Left ventricle myocardium inferior (tissue), 1 donor: ENCODE data around the gene FBXO17. TPM values are rescaled to one million over a fixed set of nuclear protein-coding genes. Genes with fewer than 3 reads are reported as not detected.
"Not testable (repeated sequence)": the region's sequence is repeated elsewhere in the genome, so short reads cannot be mapped to it uniquely, and the experiment has no call there.

Source experiments
- DNase-seq: peaks from one replicate; pipeline ENCODE4 v3.0.0-alpha.2; 2020
- H3K27ac ChIP-seq: fragments of 200-600 bp; replicated peaks from 2 replicates; pipeline ENCODE4 v1.8.0; 2021
- H3K27me3 ChIP-seq: fragments of 200-600 bp; 2 replicates; pipeline ENCODE4 v1.8.0; 2021; ENCODE audit warnings: low read depth
- H3K36me3 ChIP-seq: fragments of 200-600 bp; 2 replicates; pipeline ENCODE4 v1.8.0; 2021
- H3K4me1 ChIP-seq: fragments of 200-600 bp; 2 replicates; pipeline ENCODE4 v1.8.0; 2021
- H3K4me3 ChIP-seq: fragments of 200-600 bp; 2 replicates; pipeline ENCODE4 v1.8.0; 2021; ENCODE audit warnings: mild to moderate bottlenecking, moderate library complexity
- H3K9me3 ChIP-seq: fragments of 200-600 bp; replicated peaks from 2 replicates; pipeline ENCODE4 v1.8.0; 2021
- intact Hi-C: fragments of 100-400 bp; cut with micrococcal nuclease; formaldehyde crosslinking; loops from one replicate; pipeline ENCODE4 v1.11.0; 2022
- total RNA-seq: library from RNA; stranded (reverse); fragmentation: NEBNext Ultra II Directional; extraction: Animal tissue kit (Norgen Biotek cat#: 25700); gene quantifications from one replicate; pipeline ENCODE4 v1.2.1, GENCODE V29; 2021
- TF ChIP-seq, protein P1 (sequence below): fragments of 200-600 bp; IDR thresholded peaks from 2 replicates; pipeline ENCODE4 v1.8.0; 2021; ENCODE audit warnings: antibody characterized with exemption, mild to moderate bottlenecking, borderline replicate concordance
- donor health status: DM: no; HTN: yes; CAD: no; lungs with severe emphysema.

FBXO17 gene
- total RNA-seq, 1 donor from 2014 or later = 3.0 TPM

DNA sequence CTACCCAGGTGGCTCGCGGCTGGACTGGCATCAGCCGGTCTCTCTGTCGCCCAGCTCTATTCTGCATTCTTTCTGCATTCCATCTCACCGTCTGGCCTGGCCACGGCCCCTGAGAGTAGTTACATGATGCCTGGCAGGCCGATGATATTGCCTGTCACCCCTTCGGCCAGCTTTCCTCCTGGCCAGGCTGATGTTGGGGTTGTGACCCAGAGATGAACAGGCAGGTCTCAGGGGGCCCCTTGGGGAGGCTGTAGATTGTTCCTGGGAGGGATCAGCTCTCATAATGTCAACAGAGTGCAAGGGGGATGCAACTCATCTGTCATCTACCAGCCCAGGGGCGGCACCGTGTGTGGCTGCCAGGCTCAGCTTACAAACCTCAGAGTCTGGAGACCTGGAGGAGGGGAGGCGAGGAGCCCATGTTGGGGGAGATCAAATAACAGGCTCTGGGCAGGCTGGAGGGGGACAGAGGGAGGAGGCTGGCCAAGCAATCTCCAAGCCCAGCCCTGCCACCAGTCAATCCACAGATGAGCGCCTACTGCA lies 13.6 kb upstream of the FBXO17 start:
- peaks cover 75% of the 10 kb centered on the region for H3K27me3 ChIP-seq
- TF ChIP-seq, protein P1, sequence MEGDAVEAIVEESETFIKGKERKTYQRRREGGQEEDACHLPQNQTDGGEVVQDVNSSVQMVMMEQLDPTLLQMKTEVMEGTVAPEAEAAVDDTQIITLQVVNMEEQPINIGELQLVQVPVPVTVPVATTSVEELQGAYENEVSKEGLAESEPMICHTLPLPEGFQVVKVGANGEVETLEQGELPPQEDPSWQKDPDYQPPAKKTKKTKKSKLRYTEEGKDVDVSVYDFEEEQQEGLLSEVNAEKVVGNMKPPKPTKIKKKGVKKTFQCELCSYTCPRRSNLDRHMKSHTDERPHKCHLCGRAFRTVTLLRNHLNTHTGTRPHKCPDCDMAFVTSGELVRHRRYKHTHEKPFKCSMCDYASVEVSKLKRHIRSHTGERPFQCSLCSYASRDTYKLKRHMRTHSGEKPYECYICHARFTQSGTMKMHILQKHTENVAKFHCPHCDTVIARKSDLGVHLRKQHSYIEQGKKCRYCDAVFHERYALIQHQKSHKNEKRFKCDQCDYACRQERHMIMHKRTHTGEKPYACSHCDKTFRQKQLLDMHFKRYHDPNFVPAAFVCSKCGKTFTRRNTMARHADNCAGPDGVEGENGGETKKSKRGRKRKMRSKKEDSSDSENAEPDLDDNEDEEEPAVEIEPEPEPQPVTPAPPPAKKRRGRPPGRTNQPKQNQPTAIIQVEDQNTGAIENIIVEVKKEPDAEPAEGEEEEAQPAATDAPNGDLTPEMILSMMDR = no peak
- no peak overlapping the region for H3K27ac ChIP-seq
- intact Hi-C loops = no loop called here
- H3K36me3 ChIP-seq = no peaks in the 10 kb centered on the region
- no peak for DNase-seq
- no peaks in the 10 kb centered on the region for H3K4me1 ChIP-seq
- peaks cover 15% of the 10 kb centered on the region for H3K9me3 ChIP-seq
- H3K4me3 ChIP-seq = no peak overlapping the region

DNA sequence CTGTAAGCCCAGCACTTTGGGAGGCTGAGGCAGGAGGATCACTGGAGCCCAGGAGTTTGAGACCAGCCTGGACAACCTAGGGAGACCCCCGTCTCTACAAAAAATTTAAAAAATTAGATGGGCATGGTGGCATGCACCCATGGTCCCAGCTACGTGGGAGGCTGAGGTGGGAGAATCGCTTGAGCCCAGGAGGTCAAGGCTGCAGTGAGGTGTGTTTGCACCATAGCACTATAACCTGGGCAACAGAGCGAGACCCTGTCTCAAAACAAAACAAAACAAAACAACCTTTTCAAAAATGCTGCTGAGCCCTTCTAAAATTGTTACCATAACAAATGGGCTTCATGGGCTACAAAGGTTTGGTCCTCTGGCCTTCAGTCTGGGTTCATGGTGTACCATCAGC lies 13.1 kb upstream of the FBXO17 start:
- intact Hi-C loops, DNase-seq, H3K27ac ChIP-seq, H3K4me1 ChIP-seq, H3K36me3 ChIP-seq, H3K4me3 ChIP-seq: not testable (repeated sequence)
- peaks cover 70% of the 10 kb centered on the region for H3K27me3 ChIP-seq
- peaks cover 15% of the 10 kb centered on the region for H3K9me3 ChIP-seq

DNA sequence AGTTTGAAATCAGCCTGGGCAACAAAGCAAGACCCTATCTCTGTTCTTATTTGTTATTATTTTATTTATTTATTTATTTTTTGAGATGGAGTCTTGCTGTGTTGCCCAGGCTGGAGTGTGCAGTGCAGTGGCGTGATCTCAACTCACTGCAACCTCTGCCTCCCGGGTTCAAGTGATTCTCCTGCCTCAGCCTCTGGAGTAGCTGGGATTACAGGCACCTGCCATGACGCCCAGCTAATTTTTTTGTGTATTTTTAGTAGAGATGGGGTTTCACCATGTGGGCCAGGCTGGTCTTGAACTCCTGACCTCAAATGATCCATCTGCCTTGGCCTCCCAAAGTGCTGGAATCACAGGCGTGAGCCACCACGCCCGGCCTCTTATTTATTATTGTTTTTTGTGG lies 12.2 kb upstream of the FBXO17 start:
- H3K9me3 ChIP-seq = peaks cover 11% of the 10 kb centered on the region
- intact Hi-C loops, H3K4me3 ChIP-seq, H3K4me1 ChIP-seq, H3K27ac ChIP-seq, DNase-seq, H3K36me3 ChIP-seq: not testable (repeated sequence)
- peaks cover 61% of the 10 kb centered on the region for H3K27me3 ChIP-seq

DNA sequence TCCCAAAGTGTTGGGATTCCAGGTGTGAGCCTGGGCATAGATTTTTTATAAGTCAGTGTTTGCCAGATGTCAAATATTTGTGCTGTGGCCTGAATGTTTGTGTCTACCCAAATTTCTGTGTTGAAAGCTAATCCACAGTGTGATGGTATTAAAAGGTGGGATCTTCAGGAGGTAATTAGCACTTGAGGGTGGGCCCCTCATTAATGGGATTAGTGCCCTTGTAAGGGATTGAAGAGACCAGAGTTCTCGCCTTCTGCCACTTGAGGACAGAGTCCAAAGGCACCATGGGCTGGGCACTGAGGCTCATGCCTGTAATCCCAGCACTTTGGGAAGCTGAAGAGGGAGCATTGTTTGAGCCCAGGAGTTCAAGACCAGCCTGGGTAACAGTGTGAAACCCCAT lies 9.7 kb upstream of the FBXO17 start:
- Histone ChIP-seq H3K4me3 (no peak overlapping the region), H3K9me3 (peaks cover 23% of the 10 kb centered on the region), H3K27ac (no peak overlapping the region), H3K36me3 (no peaks in the 10 kb centered on the region), H3K27me3 (peaks cover 43% of the 10 kb centered on the region), H3K4me1 (no peaks in the 10 kb centered on the region)
- intact Hi-C loops = no loop called here
- DNase-seq = no peak
- TF ChIP-seq, protein P1 = no peak

DNA sequence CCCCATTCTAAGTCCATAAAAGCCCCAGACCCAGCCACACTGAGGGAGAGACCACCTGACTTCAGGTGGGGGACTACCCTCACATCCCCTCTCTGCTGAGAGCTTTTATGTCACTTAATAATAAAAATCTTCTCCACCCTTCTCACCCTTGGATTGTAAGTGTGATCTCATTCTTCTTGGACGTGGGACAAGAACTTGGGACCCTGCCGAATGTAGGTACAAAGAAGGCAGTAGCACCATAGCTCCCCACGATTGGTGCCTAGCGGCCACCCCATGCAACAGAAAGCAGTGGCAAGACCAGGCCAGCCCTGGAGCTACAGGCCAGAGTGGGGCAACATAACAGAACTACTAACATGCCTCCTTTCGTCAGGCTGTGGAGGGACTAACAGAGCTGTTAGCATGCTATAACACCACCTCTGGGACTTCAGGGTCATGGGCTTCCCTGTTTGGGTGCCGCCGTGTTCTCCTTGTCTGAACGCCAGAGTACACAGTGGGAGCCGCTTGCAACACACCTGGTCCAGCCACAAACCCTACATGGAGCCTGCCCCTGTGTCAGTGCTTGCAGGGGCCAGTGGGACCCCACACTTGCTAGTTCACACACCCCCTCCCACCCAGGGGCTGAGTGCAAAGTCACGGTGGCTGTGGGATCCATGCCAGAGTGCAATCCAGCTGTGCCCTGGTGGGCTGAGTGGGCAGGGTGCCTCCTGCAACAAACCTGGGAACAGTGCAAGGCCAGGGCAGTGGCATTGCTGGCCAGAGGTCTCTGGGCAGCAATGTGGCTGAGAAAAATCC lies 5.2 kb upstream of the FBXO17 start:
- no peak for DNase-seq
- H3K36me3 ChIP-seq = no peaks in the 10 kb centered on the region
- TF ChIP-seq, protein P1 = no peak
- intact Hi-C loops = no loop called here
- no peak overlapping the region for H3K27ac ChIP-seq
- peaks cover 12% of the 10 kb centered on the region for H3K4me1 ChIP-seq
- peaks cover 25% of the 10 kb centered on the region for H3K9me3 ChIP-seq
- H3K4me3 ChIP-seq = no peak overlapping the region
- peaks cover 54% of the 10 kb centered on the region for H3K27me3 ChIP-seq

DNA sequence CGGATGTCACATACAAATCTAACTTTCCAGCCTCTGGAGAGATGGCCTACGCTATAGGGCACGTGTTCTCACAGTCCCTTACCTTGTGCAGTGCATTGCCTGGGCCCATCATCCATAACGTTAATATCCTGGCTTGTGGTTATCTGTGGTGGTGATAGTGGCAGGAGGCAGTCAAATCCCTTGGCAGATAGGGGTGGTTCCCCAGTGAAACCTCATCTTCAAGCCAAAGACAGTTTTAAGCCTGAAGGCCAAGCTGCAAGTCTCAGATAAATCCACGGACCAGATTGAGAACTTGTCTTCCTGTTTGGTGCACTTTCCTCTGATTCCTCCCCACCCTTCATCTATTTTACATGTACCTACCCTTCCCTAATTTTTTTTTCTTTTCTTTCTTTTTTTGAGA lies 4.3 kb upstream of the FBXO17 start:
- peaks cover 21% of the 10 kb centered on the region for H3K4me1 ChIP-seq
- DNase-seq = no peak
- H3K9me3 ChIP-seq = peaks cover 16% of the 10 kb centered on the region
- H3K27me3 ChIP-seq = peaks cover 54% of the 10 kb centered on the region
- TF ChIP-seq, protein P1 = no peak
- H3K27ac ChIP-seq = no peak overlapping the region
- H3K36me3 ChIP-seq = no peaks in the 10 kb centered on the region
- no peak overlapping the region for H3K4me3 ChIP-seq
- intact Hi-C loops = no loop called here
